ENCODE data around the gene DPP8.
A peak's percentile ranks its signal among the peaks of the same experiment; 100 is the strongest.

DPP8 gene

GRCh38 chr15:65413760-65414144 lies 103.7 kb downstream of the DPP8 start:
- Histone ChIP-seq H3K4me3 (ENCODE audit: insufficient read depth in 1 of 2, low read depth in 1 of 2, low read length in 2 of 2) (no peak overlapping the region), H2BK120ac (ENCODE audit: low read depth, low read length) (no peak overlapping the region), H3K27ac (ENCODE audit: low read length, poor library complexity, severe bottlenecking) (peak overlapping the region; percentile 96), H3K4me2 (ENCODE audit: low read length, poor library complexity, severe bottlenecking) (no peak overlapping the region), H2BK5ac (ENCODE audit: low read depth, low read length, poor library complexity, severe bottlenecking) (no peak overlapping the region), H4K91ac (ENCODE audit: low read length) (no peak overlapping the region), H3K4ac (ENCODE audit: low read depth in 1 of 2, low read length in 2 of 2) (no peak overlapping the region), H2AFZ (ENCODE audit: low read depth, low read length) (no peak overlapping the region), H2BK12ac (ENCODE audit: low read length in 2 of 2) (peak overlapping the region in 1 of 2 experiments; percentile 38), H3K23ac (ENCODE audit: low read length in 2 of 2) (no peak overlapping the region), H2AK5ac (ENCODE audit: low read length, severe bottlenecking) (peak overlapping the region; percentile 89), H3K9me3 (ENCODE audit: control insufficient read depth, low read length) (no peaks in the 10 kb centered on the region), H4K8ac (ENCODE audit: low read length) (no peak overlapping the region), H2BK15ac (ENCODE audit: low read depth, poor library complexity, severe bottlenecking) (no peak overlapping the region), H3K14ac (ENCODE audit: low read length in 2 of 2) (no peak overlapping the region), H3K9ac (ENCODE audit: low read length) (no peak overlapping the region), H3K36me3 (ENCODE audit: control insufficient read depth in 1 of 2, insufficient read depth in 2 of 2, low read depth in 1 of 2, low read length in 2 of 2) (peaks cover 0 to 3% of the 10 kb centered on the region in 2 experiments), H3K4me1 (ENCODE audit: control insufficient read depth, insufficient read depth, low read depth, low read length) (peaks cover 64% of the 10 kb centered on the region), H3K79me1 (replicated peaks; ENCODE audit: low read length, poor library complexity, severe bottlenecking) (peaks cover 6% of the 10 kb centered on the region), H3K18ac (ENCODE audit: low read depth in 1 of 2, low read length in 2 of 2) (no peak overlapping the region), H3K27me3 (ENCODE audit: control insufficient read depth in 1 of 2, insufficient read depth in 1 of 2, low read length in 2 of 2) (peaks cover 0 to 21% of the 10 kb centered on the region in 2 experiments)
- WGBS = 88% methylated on average over 6 of the region's 6 CpGs
- DNase-seq = no peak

DNA sequence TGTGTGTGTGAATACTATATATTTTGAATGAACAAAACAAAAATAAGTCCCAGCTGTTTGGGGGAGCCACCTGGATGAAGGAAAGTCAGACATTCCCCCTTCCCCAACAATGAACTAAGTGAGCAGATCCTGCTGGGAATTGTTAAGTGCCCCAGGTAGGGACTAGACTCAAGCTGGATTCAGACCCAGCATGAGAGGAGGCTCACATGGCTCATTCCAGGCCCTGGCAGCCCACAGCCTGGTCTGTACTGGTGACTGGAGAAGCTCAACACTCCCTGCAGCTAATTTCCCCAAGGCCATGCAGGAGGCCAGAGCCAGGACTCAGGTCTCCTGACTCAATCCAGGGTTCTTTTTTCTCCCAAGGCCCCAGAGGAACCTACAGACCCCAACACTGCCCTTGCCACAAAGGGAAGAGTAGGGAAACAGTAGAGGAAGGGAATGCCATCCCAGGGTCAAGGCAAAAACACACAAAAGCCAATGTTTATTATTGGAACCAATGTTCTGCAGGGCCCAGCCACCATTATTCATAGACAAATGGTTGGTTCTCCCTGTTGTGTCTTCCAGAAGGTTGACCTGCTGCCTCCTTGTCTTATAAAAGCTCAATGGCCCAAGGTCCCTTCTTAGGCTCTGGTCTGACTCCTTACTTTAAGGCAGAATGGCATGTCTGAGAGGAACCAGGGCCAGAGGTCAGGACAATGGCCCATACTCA lies 104.3 kb downstream of the DPP8 start:
- H2BK120ac ChIP-seq (ENCODE audit: low read depth, low read length) = no peak overlapping the region
- H4K8ac ChIP-seq (ENCODE audit: low read length) = no peak overlapping the region

GRCh38 chr15:65412556-65412955 lies 104.9 kb downstream of the DPP8 start:
- Histone ChIP-seq H3K4me1 (ENCODE audit: control insufficient read depth, insufficient read depth, low read depth, low read length) (peaks cover 68% of the 10 kb centered on the region), H3K4me3 (ENCODE audit: insufficient read depth in 1 of 2, low read depth in 1 of 2, low read length in 2 of 2) (no peak overlapping the region), H3K4me2 (ENCODE audit: low read length, poor library complexity, severe bottlenecking) (no peak overlapping the region), H3K14ac (ENCODE audit: low read length in 2 of 2) (no peak overlapping the region), H2BK120ac (ENCODE audit: low read depth, low read length) (no peak overlapping the region), H3K36me3 (ENCODE audit: control insufficient read depth in 1 of 2, insufficient read depth in 2 of 2, low read depth in 1 of 2, low read length in 2 of 2) (peaks cover 0 to 3% of the 10 kb centered on the region in 2 experiments), H3K9me3 (ENCODE audit: control insufficient read depth, low read length) (no peaks in the 10 kb centered on the region), H2BK12ac (ENCODE audit: low read length in 2 of 2) (no peak overlapping the region), H4K8ac (ENCODE audit: low read length) (no peak overlapping the region), H2BK5ac (ENCODE audit: low read depth, low read length, poor library complexity, severe bottlenecking) (no peak overlapping the region), H3K4ac (ENCODE audit: low read depth in 1 of 2, low read length in 2 of 2) (no peak overlapping the region), H4K91ac (ENCODE audit: low read length) (no peak overlapping the region), H2AFZ (ENCODE audit: low read depth, low read length) (no peak overlapping the region), H3K23ac (ENCODE audit: low read length in 2 of 2) (no peak overlapping the region), H3K27me3 (ENCODE audit: control insufficient read depth in 1 of 2, insufficient read depth in 1 of 2, low read length in 2 of 2) (peaks cover 0 to 10% of the 10 kb centered on the region in 2 experiments), H2BK15ac (ENCODE audit: low read depth, poor library complexity, severe bottlenecking) (no peak overlapping the region), H3K18ac (ENCODE audit: low read depth in 1 of 2, low read length in 2 of 2) (no peak overlapping the region), H3K79me1 (replicated peaks; ENCODE audit: low read length, poor library complexity, severe bottlenecking) (peaks cover 6% of the 10 kb centered on the region), H3K9ac (ENCODE audit: low read length) (no peak overlapping the region), H3K27ac (ENCODE audit: low read length, poor library complexity, severe bottlenecking) (peak overlapping the region; percentile 68), H2AK5ac (ENCODE audit: low read length, severe bottlenecking) (peak overlapping the region; percentile 73)
- WGBS = 43% methylated on average over 1 of the region's 1 CpG
- DNase-seq = peak; percentile 14

More for the DNA sequence above, 104.3 kb downstream of the DPP8 start:
- Histone ChIP-seq H2BK5ac (ENCODE audit: low read depth, low read length, poor library complexity, severe bottlenecking) (peak overlapping the region; percentile 33), H3K4me3 (ENCODE audit: insufficient read depth in 1 of 2, low read depth in 1 of 2, low read length in 2 of 2) (no peak overlapping the region), H3K36me3 (ENCODE audit: control insufficient read depth in 1 of 2, insufficient read depth in 2 of 2, low read depth in 1 of 2, low read length in 2 of 2) (peaks cover 0 to 3% of the 10 kb centered on the region in 2 experiments), H3K27me3 (ENCODE audit: control insufficient read depth in 1 of 2, insufficient read depth in 1 of 2, low read length in 2 of 2) (peaks cover 0 to 16% of the 10 kb centered on the region in 2 experiments), H3K9me3 (ENCODE audit: control insufficient read depth, low read length) (no peaks in the 10 kb centered on the region), H2AK5ac (ENCODE audit: low read length, severe bottlenecking) (peak overlapping the region; percentile 89), H3K4ac (ENCODE audit: low read depth in 1 of 2, low read length in 2 of 2) (peak overlapping the region in 1 of 2 experiments; percentile 9), H3K79me1 (replicated peaks; ENCODE audit: low read length, poor library complexity, severe bottlenecking) (peaks cover 6% of the 10 kb centered on the region), H3K4me2 (ENCODE audit: low read length, poor library complexity, severe bottlenecking) (no peak overlapping the region), H3K4me1 (ENCODE audit: control insufficient read depth, insufficient read depth, low read depth, low read length) (peaks cover 66% of the 10 kb centered on the region), H3K27ac (ENCODE audit: low read length, poor library complexity, severe bottlenecking) (peak overlapping the region; percentile 52), H3K23ac (ENCODE audit: low read length in 2 of 2) (no peak overlapping the region), H2BK12ac (ENCODE audit: low read length in 2 of 2) (no peak overlapping the region), H3K18ac (ENCODE audit: low read depth in 1 of 2, low read length in 2 of 2) (no peak overlapping the region), H4K91ac (ENCODE audit: low read length) (no peak overlapping the region), H2BK15ac (ENCODE audit: low read depth, poor library complexity, severe bottlenecking) (no peak overlapping the region), H3K9ac (ENCODE audit: low read length) (no peak overlapping the region), H3K14ac (ENCODE audit: low read length in 2 of 2) (no peak overlapping the region), H2AFZ (ENCODE audit: low read depth, low read length) (no peak overlapping the region)
- no peak for DNase-seq

GRCh38 chr15:65411465-65412071 lies 105.9 kb downstream of the DPP8 start:
- no peak overlapping the region for H2BK12ac ChIP-seq (ENCODE audit: low read length in 2 of 2)
- H3K27ac ChIP-seq (ENCODE audit: low read length, poor library complexity, severe bottlenecking) = peak overlapping the region; percentile 97
- H3K14ac ChIP-seq (ENCODE audit: low read length in 2 of 2) = no peak overlapping the region
- H4K8ac ChIP-seq (ENCODE audit: low read length) = no peak overlapping the region
- no peak overlapping the region for H3K18ac ChIP-seq (ENCODE audit: low read depth in 1 of 2, low read length in 2 of 2)
- H3K27me3 ChIP-seq (ENCODE audit: control insufficient read depth in 1 of 2, insufficient read depth in 1 of 2, low read length in 2 of 2) = peaks cover 0 to 5% of the 10 kb centered on the region in 2 experiments
- no peak overlapping the region for H3K9ac ChIP-seq (ENCODE audit: low read length)
- peak; percentile 9 for DNase-seq
- H2BK5ac ChIP-seq (ENCODE audit: low read depth, low read length, poor library complexity, severe bottlenecking) = peak overlapping the region; percentile 80
- H3K4ac ChIP-seq (ENCODE audit: low read depth in 1 of 2, low read length in 2 of 2) = no peak overlapping the region
- H2AK5ac ChIP-seq (ENCODE audit: low read length, severe bottlenecking) = peak overlapping the region; percentile 97
- H3K23ac ChIP-seq (ENCODE audit: low read length in 2 of 2) = no peak overlapping the region
- no peak overlapping the region for H3K4me3 ChIP-seq (ENCODE audit: insufficient read depth in 1 of 2, low read depth in 1 of 2, low read length in 2 of 2)
- H3K4me2 ChIP-seq (ENCODE audit: low read length, poor library complexity, severe bottlenecking) = peak overlapping the region; percentile 17
- H2BK120ac ChIP-seq (ENCODE audit: low read depth, low read length) = no peak overlapping the region
- peaks cover 59% of the 10 kb centered on the region for H3K4me1 ChIP-seq (ENCODE audit: control insufficient read depth, insufficient read depth, low read depth, low read length)
- peaks cover 0 to 3% of the 10 kb centered on the region in 2 experiments for H3K36me3 ChIP-seq (ENCODE audit: control insufficient read depth in 1 of 2, insufficient read depth in 2 of 2, low read depth in 1 of 2, low read length in 2 of 2)
- H4K91ac ChIP-seq (ENCODE audit: low read length) = no peak overlapping the region
- H2AFZ ChIP-seq (ENCODE audit: low read depth, low read length) = no peak overlapping the region
- H3K9me3 ChIP-seq (ENCODE audit: control insufficient read depth, low read length) = no peaks in the 10 kb centered on the region
- WGBS = 92% methylated on average over 5 of the region's 5 CpGs
- H2BK15ac ChIP-seq (ENCODE audit: low read depth, poor library complexity, severe bottlenecking) = no peak overlapping the region
- H3K79me1 ChIP-seq (replicated peaks; ENCODE audit: low read length, poor library complexity, severe bottlenecking) = peaks cover 7% of the 10 kb centered on the region

All from mesenchymal stem cell (in vitro differentiated cells and primary cell).